COLO668 (cell line): ENCODE measurements around the gene TRMT1L.
"Not testable (repeated sequence)": the region's sequence is repeated elsewhere in the genome, so short reads cannot be mapped to it uniquely, and the experiment has no call there.

Experiments used
- DNase-seq: peaks from one replicate; lab custom pipeline; 2025; ENCODE audit not compliant: unreplicated experiment; lab: John Stamatoyannopoulos, UW

TRMT1L gene

GRCh38 chr1:185156854-185157598, at the start of gene TRMT1L, which contains the start of gene SWT1:
Gene TRMT1L, minus strand, starts transcription at chr1:185156953. Its CDS starts 241 bp downstream, at chr1:185156712.
Gene SWT1, plus strand, starts transcription at chr1:185157167. Its CDS starts 3,675 bp downstream, at chr1:185160842.
- DNase-seq, result peak; percentile 99

GRCh38 chr1:185200889-185201288, 44.1 kb upstream of the TRMT1L start:
- no peak for DNase-seq

- not testable (repeated sequence) for DNase-seq
Measured at GRCh38 chr1:185198712-185199111, 42.0 kb upstream of the TRMT1L start.

GRCh38 chr1:185193756-185194155, 37.0 kb upstream of the TRMT1L start:
- no peak for DNase-seq

GRCh38 chr1:185170291-185170848, 13.6 kb upstream of the TRMT1L start:
- peak; percentile 34 for DNase-seq

- no peak for DNase-seq
Measured at GRCh38 chr1:185166106-185166505, 9.4 kb upstream of the TRMT1L start.

GRCh38 chr1:185162491-185162890, 5.7 kb upstream of the TRMT1L start:
- no peak for DNase-seq

GRCh38 chr1:185159966-185160365, 3.2 kb upstream of the TRMT1L start:
- DNase-seq, result no peak

GRCh38 chr1:185158800-185159199, 2.0 kb upstream of the TRMT1L start:
- no peak for DNase-seq

- no peak for DNase-seq
Measured at GRCh38 chr1:185157599-185158412, 1.1 kb upstream of the TRMT1L start.

- DNase-seq, result no peak
Measured at GRCh38 chr1:185156288-185156853, 382 bp downstream of the TRMT1L start.

GRCh38 chr1:185155600-185156287, 1.0 kb downstream of the TRMT1L start:
- no peak for DNase-seq

- no peak for DNase-seq
Measured at GRCh38 chr1:185154912-185155513, 1.7 kb downstream of the TRMT1L start.

GRCh38 chr1:185152187-185152767, 4.5 kb downstream of the TRMT1L start:
- DNase-seq, result no peak

- no peak for DNase-seq
Measured at GRCh38 chr1:185151215-185151614, 5.5 kb downstream of the TRMT1L start.

- DNase-seq, result no peak
Measured at GRCh38 chr1:185144233-185144632, 12.5 kb downstream of the TRMT1L start.

- no peak for DNase-seq
Measured at GRCh38 chr1:185139246-185139645, 17.5 kb downstream of the TRMT1L start.

- DNase-seq, result no peak
Measured at GRCh38 chr1:185137896-185138545, 18.7 kb downstream of the TRMT1L start.

- DNase-seq, result no peak
Measured at GRCh38 chr1:185132534-185132933, 24.2 kb downstream of the TRMT1L start.

GRCh38 chr1:185129708-185130107, 27.0 kb downstream of the TRMT1L start:
- DNase-seq, result no peak
